ENCODE data around the gene PML. TPM values are rescaled to one million over a fixed set of nuclear protein-coding genes. Genes with fewer than 3 reads are reported as not detected.

Gene PML
- total and polyA plus RNA-seq, 9 of the 15 experiments (the other 6 are each of a cell fraction or from before 2014, with no cell fraction given): 5.0 to 50.7 (median 10.1) TPM

- peak in 1 of 2 experiments; percentile 15; a peak in 1 of 4 replicates for TF ChIP-seq SRF (CRISPR knock-in tag; IDR thresholded peaks at IDR 0.05)
- TF ChIP-seq TBL1XR1 (IDR thresholded peaks at IDR 0.05; ENCODE audit: low read length in 2 of 2): peak in 1 of 2 experiments; percentile 31; a peak in 2 of 4 replicates
- peak; percentile 88 for TF ChIP-seq ARID1B (IDR thresholded peaks at IDR 0.05)
- TF ChIP-seq ZNF785 (CRISPR knock-in tag; IDR thresholded peaks at IDR 0.05): no peak
- peak; percentile 78 for TF ChIP-seq NCOR1 (IDR thresholded peaks at IDR 0.05)
- TF ChIP-seq CREB3L1 (IDR thresholded peaks at IDR 0.05; ENCODE audit: borderline replicate concordance, low read depth): 0 out of 2 replicates have a peak, but pooled peaks have one; percentile 53
- peak; percentile 62; the same call in 1 of the 2 replicates for TF ChIP-seq POLR2AphosphoS5 (IDR thresholded peaks at IDR 0.05; ENCODE audit: control insufficient read depth, insufficient read depth, low read depth, low read length)
- no peak for TF ChIP-seq ZNF551 (CRISPR knock-in tag; IDR thresholded peaks at IDR 0.05)
- no peak for TF ChIP-seq FUS (optimal IDR thresholded peaks at IDR 0.05; ENCODE audit: low read depth, low read length)
- peak; percentile 100 for TF ChIP-seq THAP12 (CRISPR knock-in tag; IDR thresholded peaks at IDR 0.05)
- TF ChIP-seq CXXC5 (CRISPR knock-in tag; IDR thresholded peaks at IDR 0.05): peak; percentile 89
- TF ChIP-seq GABPB1 (CRISPR knock-in tag; IDR thresholded peaks at IDR 0.05): peak; percentile 77; the same call in 1 of the 2 replicates
- peak; percentile 27; the same call in 1 of the 2 replicates for TF ChIP-seq BHLHE40 (IDR thresholded peaks at IDR 0.05; ENCODE audit: low read length)
- peak; percentile 51; the same call in 1 of the 2 replicates for TF ChIP-seq ZNF592 (IDR thresholded peaks at IDR 0.05)
- 0 out of 2 replicates have a peak, but pooled peaks have one; percentile 53 for TF ChIP-seq ZNF431 (CRISPR knock-in tag; IDR thresholded peaks at IDR 0.05)
- peak; percentile 58; the same call in 1 of the 2 replicates for TF ChIP-seq ETV5 (CRISPR knock-in tag; IDR thresholded peaks at IDR 0.05; ENCODE audit: low read depth)
- peak; percentile 21; the same call in 1 of the 2 replicates for TF ChIP-seq L3MBTL2 (IDR thresholded peaks at IDR 0.05)
- peak; percentile 94 for TF ChIP-seq GATAD2B (IDR thresholded peaks at IDR 0.05; ENCODE audit: borderline replicate concordance)
- peak; percentile 92 for TF ChIP-seq TCF3 (CRISPR knock-in tag; IDR thresholded peaks at IDR 0.05)
Observed at GRCh38 chr15:73991726-73992593, 2.6 kb upstream of the PML start, which contains the start of gene STOML1 (continued).

All from K562 (cell line).